ENCODE results near the gene SLC10A7.

SLC10A7 gene

GRCh38 chr4:146349306-146349705 lies 172.4 kb downstream of the SLC10A7 start:
- no peak for DNase-seq (ENCODE audit: low read depth)

- no peak for DNase-seq (ENCODE audit: low read depth)
Observed at GRCh38 chr4:146347822-146348221, 173.9 kb downstream of the SLC10A7 start.

- DNase-seq (ENCODE audit: low read depth), result no peak
Observed at GRCh38 chr4:146346276-146346675, 175.5 kb downstream of the SLC10A7 start.

- DNase-seq (ENCODE audit: low read depth), result no peak
Observed at GRCh38 chr4:146343776-146344175, 178.0 kb downstream of the SLC10A7 start.

GRCh38 chr4:146343199-146343598 lies 178.5 kb downstream of the SLC10A7 start:
- no peak for DNase-seq (ENCODE audit: low read depth)

- DNase-seq (ENCODE audit: low read depth), result no peak
Observed at GRCh38 chr4:146342600-146343192, 179.0 kb downstream of the SLC10A7 start.

- no peak for DNase-seq (ENCODE audit: low read depth)
Observed at GRCh38 chr4:146340798-146341197, 180.9 kb downstream of the SLC10A7 start.

- no peak for DNase-seq (ENCODE audit: low read depth)
Observed at GRCh38 chr4:146338512-146338911, 183.2 kb downstream of the SLC10A7 start.

GRCh38 chr4:146336410-146336807 lies 185.3 kb downstream of the SLC10A7 start:
- DNase-seq (ENCODE audit: low read depth), result no peak

GRCh38 chr4:146335763-146336409 lies 185.9 kb downstream of the SLC10A7 start:
- no peak for DNase-seq (ENCODE audit: low read depth)

- DNase-seq (ENCODE audit: low read depth), result no peak
Observed at GRCh38 chr4:146334862-146335449, 186.8 kb downstream of the SLC10A7 start.

GRCh38 chr4:146333895-146334262 lies 187.9 kb downstream of the SLC10A7 start:
- no peak for DNase-seq (ENCODE audit: low read depth)

- peak; percentile 2 for DNase-seq (ENCODE audit: low read depth)
Observed at GRCh38 chr4:146333187-146333894, 188.4 kb downstream of the SLC10A7 start.

- DNase-seq (ENCODE audit: low read depth), result no peak
Observed at GRCh38 chr4:146330392-146330791, 191.3 kb downstream of the SLC10A7 start.

- DNase-seq (ENCODE audit: low read depth), result no peak
Observed at GRCh38 chr4:146329050-146329716, 192.6 kb downstream of the SLC10A7 start.

- DNase-seq (ENCODE audit: low read depth), result no peak
Observed at GRCh38 chr4:146327859-146328650, 193.7 kb downstream of the SLC10A7 start.

- DNase-seq (ENCODE audit: low read depth), result no peak
Observed at GRCh38 chr4:146318894-146319293, 202.8 kb downstream of the SLC10A7 start.

GRCh38 chr4:146317783-146318182 lies 204.0 kb downstream of the SLC10A7 start:
- DNase-seq (ENCODE audit: low read depth), result no peak

GRCh38 chr4:146315184-146315583 lies 206.6 kb downstream of the SLC10A7 start:
- no peak for DNase-seq (ENCODE audit: low read depth)

- DNase-seq (ENCODE audit: low read depth), result no peak
Observed at GRCh38 chr4:146311238-146311970, 210.3 kb downstream of the SLC10A7 start.

All from activated T-cell treated with anti-CD3 and anti-CD28 coated beads for 48 hours (primary cell).